IMR-90 (cell line): ENCODE measurements around the gene OSTN. TPM values are rescaled to one million over a fixed set of nuclear protein-coding genes. Genes with fewer than 3 reads are reported as not detected.
A peak's percentile ranks its signal among the peaks of the same experiment; 100 is the strongest.

Source experiments
- ATAC-seq: fragments of 200-7000 bp; cut with Tn5 transposase; 2 replicates; pipeline ENCODE4 v1.9.1; 2020; ENCODE audit warnings: low read depth, mild to moderate bottlenecking, moderate library complexity
- BruUV-seq: library from RNA; stranded (reverse); fragments of 400-500 nt; replicated peaks from 2 replicates; lab custom pipeline; 2021; lab: Mats Ljungman, UMichigan
- CTCF ChIA-PET: fragments of 300-600 bp; formaldehyde crosslinking; extraction: SDS; loops from one replicate; lab custom pipeline; 2021; ENCODE audit warnings: antibody characterized with exemption; lab: Yijun Ruan, JAX
- POLR2A ChIA-PET: fragments of 300-600 bp; sonication (Branson Sonifier 250); formaldehyde crosslinking; loops from one replicate; lab custom pipeline; 2022; ENCODE audit warnings: antibody characterized with exemption; ENCODE audit not compliant: unreplicated experiment; lab: Charles Lee
- DNase-seq: peaks from one replicate; pipeline ENCODE4 v3.0.0; 2013
- H2AFZ ChIP-seq: replicated peaks from 2 replicates; pipeline ENCODE3; 2013; ENCODE audit warnings: low read length, mild to moderate bottlenecking; ENCODE audit not compliant: poor library complexity
- H2AK5ac ChIP-seq: 2 replicates; pipeline ENCODE4 v1.6.1; 2013; ENCODE audit warnings: low read depth, low read length, inconsistent platforms
- H2AK9ac ChIP-seq: replicated peaks from 2 replicates; pipeline ENCODE3; 2013; ENCODE audit warnings: mild to moderate bottlenecking, low read depth, low read length, moderate library complexity; ENCODE audit not compliant: poor library complexity
- H2BK120ac ChIP-seq: 2 replicates; pipeline ENCODE4 v1.6.1; 2013; ENCODE audit warnings: low read depth, low read length, inconsistent platforms
- H2BK15ac ChIP-seq: 3 replicates; pipeline ENCODE4 v1.6.1; 2013; ENCODE audit warnings: low read depth, low read length, inconsistent platforms
- H2BK20ac ChIP-seq: 2 replicates; pipeline ENCODE4 v1.6.1; 2013; ENCODE audit warnings: low read depth, mild to moderate bottlenecking, inconsistent platforms, low read length, moderate library complexity
- H2BK5ac ChIP-seq: 2 replicates; pipeline ENCODE4 v1.6.1; 2013; ENCODE audit warnings: mild to moderate bottlenecking, low read depth, low read length, inconsistent platforms; ENCODE audit not compliant: poor library complexity, severe bottlenecking
- H3K14ac ChIP-seq: replicated peaks from 2 replicates; pipeline ENCODE4 v1.6.1; 2013; ENCODE audit warnings: low read depth, low read length, inconsistent platforms
- H3K18ac ChIP-seq: 2 replicates; pipeline ENCODE4 v1.6.1; 2013; ENCODE audit warnings: low read depth, low read length, control low read depth
- H3K23ac ChIP-seq: 2 replicates; pipeline ENCODE4 v1.6.1; 2013; ENCODE audit warnings: low read depth, low read length, inconsistent platforms
- H3K27ac ChIP-seq: 2 replicates; pipeline ENCODE4 v1.5.1; 2013; ENCODE audit warnings: mild to moderate bottlenecking, control low read depth, low read length; ENCODE audit not compliant: insufficient read depth
- H3K27me3 ChIP-seq: 2 replicates; pipeline ENCODE4 v1.6.1; 2013; ENCODE audit warnings: low read length; ENCODE audit not compliant: control insufficient read depth, insufficient read depth
- H3K36me3 ChIP-seq: 2 replicates; pipeline ENCODE4 v1.6.1; 2013; ENCODE audit warnings: low read length, mixed read lengths; ENCODE audit not compliant: control insufficient read depth, insufficient read depth
- H3K4ac ChIP-seq: 2 replicates; pipeline ENCODE4 v1.6.1; 2013; ENCODE audit warnings: low read depth, low read length, inconsistent platforms
- H3K4me1 ChIP-seq: 2 replicates; pipeline ENCODE4 v1.6.1; 2013; ENCODE audit warnings: low read length, mixed read lengths; ENCODE audit not compliant: control insufficient read depth, insufficient read depth
- H3K4me2 ChIP-seq: 2 replicates; pipeline ENCODE4 v1.6.1; 2013; ENCODE audit warnings: low read depth, mild to moderate bottlenecking, control low read depth, low read length, moderate library complexity
- H3K4me3 ChIP-seq: 2 replicates; pipeline ENCODE4 v1.5.1; 2013; ENCODE audit warnings: low read depth, mild to moderate bottlenecking, control low read depth, low read length, moderate library complexity; ENCODE audit not compliant: insufficient read depth
- H3K56ac ChIP-seq: 2 replicates; pipeline ENCODE4 v1.6.1; 2013; ENCODE audit warnings: low read length, inconsistent platforms; ENCODE audit not compliant: insufficient read depth; ENCODE audit errors: extremely low read depth
- H3K79me1 ChIP-seq, 2 experiments: 2 replicates each; pipeline ENCODE4 v1.6.1; 2013; ENCODE audit warnings: low read length in 2 of 2, inconsistent platforms in 1 of 2, low read depth in 1 of 2
- H3K9ac ChIP-seq: 2 replicates; pipeline ENCODE4 v1.6.1; 2013; ENCODE audit warnings: low read depth, low read length, control low read depth
- H3K9me1 ChIP-seq: 2 replicates; pipeline ENCODE4 v1.6.1; 2013; ENCODE audit warnings: low read length, inconsistent platforms; ENCODE audit not compliant: insufficient read depth
- H3K9me3 ChIP-seq: 2 replicates; pipeline ENCODE4 v1.6.1; 2013; ENCODE audit warnings: low read length; ENCODE audit not compliant: control insufficient read depth, insufficient read depth
- H4K20me1 ChIP-seq: 2 replicates; pipeline ENCODE4 v1.6.1; 2013; ENCODE audit warnings: low read length, inconsistent platforms; ENCODE audit not compliant: insufficient read depth
- H4K5ac ChIP-seq: 2 replicates; pipeline ENCODE4 v1.6.1; 2013; ENCODE audit warnings: mild to moderate bottlenecking, low read depth, low read length, control low read depth
- H4K8ac ChIP-seq, 2 experiments: 2 replicates each; pipeline ENCODE4 v1.6.1; 2013; ENCODE audit warnings: low read depth in 2 of 2, low read length in 2 of 2, control low read depth in 1 of 2, inconsistent platforms in 1 of 2
- H4K91ac ChIP-seq: 2 replicates; pipeline ENCODE4 v1.6.1; 2013; ENCODE audit warnings: low read depth, low read length, inconsistent platforms; ENCODE audit not compliant: insufficient read depth
- MAFK ChIP-seq: IDR thresholded peaks from 2 replicates; pipeline ENCODE4 v1.6.1; 2012; ENCODE audit warnings: low read depth, low read length, improper control_type of control experiment
- USF2 ChIP-seq: fragments of 150-350 bp; IDR thresholded peaks from 2 replicates; pipeline ENCODE4 v1.6.1; 2017; ENCODE audit warnings: mild to moderate bottlenecking, antibody characterized with exemption, low read length, low read depth
- WGBS, 2 experiments: methylation state at CpG; one replicate each; pipeline versions ENCODE4 v1.1.5 to v1.1.7; 2013; ENCODE audit warnings: missing lambda C conversion rate in 2 of 2; ENCODE audit not compliant: insufficient read length in 1 of 2; ENCODE audit errors: extremely low coverage in 2 of 2; 5-methylcytosine and 5-hydroxymethylcytosine counted together
- dilution Hi-C: fragments of 300-500 bp; cut with HindIII; formaldehyde crosslinking; loops from one replicate; pipeline ENCODE4 v1.14.3; 2018; ENCODE audit warnings: low sequenced_read_pairs; ENCODE audit not compliant: unreplicated experiment
- in situ Hi-C: fragments of 300-500 bp; cut with MboI; formaldehyde crosslinking; loops from 3 replicates; pipeline ENCODE4 v1.14.3; 2019; ENCODE audit warnings: low sequenced_read_pairs, inconsistent platforms, mixed read lengths
- intact Hi-C: fragments of 100-400 bp; cut with micrococcal nuclease; formaldehyde crosslinking; loops from 2 replicates; pipeline ENCODE4 v1.10.0; 2022
- polyA plus RNA-seq, 3 experiments: library from polyadenylated mRNA; depleted of rRNA; stranded (reverse); fragments of >200 nt; gene quantifications; 2 replicates each; pipeline ENCODE4 v1.2.3, GENCODE V29; 2012; ENCODE audit warnings: low replicate concordance in 1 of 3
- total RNA-seq: library from RNA; depleted of rRNA; stranded (reverse); fragments of >200 nt; gene quantifications from 2 replicates; pipeline ENCODE4 v1.2.3, GENCODE V29; 2012

The OSTN gene
- total and polyA plus RNA-seq, 2 of the 4 experiments (the other 2 are of a cell fraction): not detected

- Histone ChIP-seq H2BK120ac (no peak overlapping the region), H4K8ac (no peak overlapping the region), H2AK9ac (no peak overlapping the region), H3K27me3 (no peaks in the 10 kb centered on the region), H2BK15ac (no peak overlapping the region; the same call in 2 of the 3 replicates), H3K36me3 (no peaks in the 10 kb centered on the region), H4K5ac (no peak overlapping the region), H3K27ac (no peak overlapping the region), H3K79me1 (no peaks in the 10 kb centered on the region), H3K18ac (no peak overlapping the region), H3K4me3 (no peak overlapping the region), H3K56ac (no peak overlapping the region), H3K14ac (no peak overlapping the region), H3K4ac (no peak overlapping the region), H3K9ac (no peak overlapping the region), H4K91ac (no peak overlapping the region), H2AK5ac (no peak overlapping the region), H3K4me2 (no peak overlapping the region), H4K20me1 (no peaks in the 10 kb centered on the region), H3K4me1 (no peaks in the 10 kb centered on the region), H2BK5ac (no peak overlapping the region), H3K9me1 (no peaks in the 10 kb centered on the region), H2BK20ac (no peak overlapping the region), H2AFZ (no peak overlapping the region), H3K9me3 (no peaks in the 10 kb centered on the region), H3K23ac (no peak overlapping the region)
- no CpG with 5 or more reads among the region's 6 CpGs for WGBS, 2 experiments
- dilution Hi-C loops: no loop called here
- in situ Hi-C loops: no loop called here
- no TSS peak for BruUV-seq
- POLR2A ChIA-PET: no interaction called here
- CTCF ChIA-PET: interaction anchor here (0.6 kb wide), 1 partner anchor 738 kb away, joined by 7 read pairs; no protein-coding TSS in a partner anchor
- DNase-seq: no peak
- TF ChIP-seq USF2 (no peak), MAFK (0 out of 2 replicates have a peak, but pooled peaks have one; percentile 16)
- intact Hi-C loops: no loop called here
- ATAC-seq: no peak
Measured at GRCh38 chr3:191253089-191253799, 54.2 kb downstream of the OSTN start.
